Lower lobe of right lung (tissue), 2 donors: ENCODE data around the gene SUN3. TPM values are rescaled to one million over a fixed set of nuclear protein-coding genes. Genes with fewer than 3 reads are reported as not detected.

Experiments
- ATAC-seq, 2 donors: fragments of 200-7000 bp; cut with Tn5 transposase; one replicate each; pipeline ENCODE4 v1.9.1; 2020 to 2022; ENCODE audit warnings: mild to moderate bottlenecking in 2 of 2, moderate library complexity in 2 of 2
- DNase-seq: peaks from one replicate; pipeline ENCODE4 v3.0.0-alpha.2; 2020
- H3K27ac ChIP-seq: fragments of 200-600 bp; one replicate; pipeline ENCODE4 v1.8.0; 2022
- H3K27me3 ChIP-seq: fragments of 200-600 bp; one replicate; pipeline ENCODE4 v1.8.0; 2022; ENCODE audit warnings: low read depth
- H3K36me3 ChIP-seq: fragments of 200-600 bp; one replicate; pipeline ENCODE4 v1.8.0; 2022; ENCODE audit warnings: mild to moderate bottlenecking
- H3K4me1 ChIP-seq: fragments of 200-600 bp; one replicate; pipeline ENCODE4 v1.8.0; 2022
- H3K4me3 ChIP-seq: fragments of 200-600 bp; one replicate; pipeline ENCODE4 v1.8.0; 2022; ENCODE audit warnings: mild to moderate bottlenecking
- H3K9me3 ChIP-seq: fragments of 200-600 bp; one replicate; pipeline ENCODE4 v1.8.0; 2022
- intact Hi-C: fragments of 100-400 bp; cut with DNase I; formaldehyde crosslinking; loops from one replicate; pipeline ENCODE4 v1.11.0; 2022
- total RNA-seq: library from RNA; stranded (reverse); fragmentation: NEBNext Ultra II Directional; extraction: Animal tissue kit (Norgen Biotek cat#: 25700); gene quantifications from one replicate; pipeline ENCODE4 v1.2.1, GENCODE V29; 2021
- TF ChIP-seq, protein P1 (sequence below): fragments of 200-600 bp; IDR thresholded peaks from one replicate; pipeline ENCODE4 v1.8.0; 2022; ENCODE audit warnings: antibody characterized with exemption, mild to moderate bottlenecking
- donor health status: DM: no; HTN: yes; CAD: no; lungs with severe emphysema.

Gene SUN3
- total RNA-seq, 1 donor from 2014 or later, result not detected

DNA sequence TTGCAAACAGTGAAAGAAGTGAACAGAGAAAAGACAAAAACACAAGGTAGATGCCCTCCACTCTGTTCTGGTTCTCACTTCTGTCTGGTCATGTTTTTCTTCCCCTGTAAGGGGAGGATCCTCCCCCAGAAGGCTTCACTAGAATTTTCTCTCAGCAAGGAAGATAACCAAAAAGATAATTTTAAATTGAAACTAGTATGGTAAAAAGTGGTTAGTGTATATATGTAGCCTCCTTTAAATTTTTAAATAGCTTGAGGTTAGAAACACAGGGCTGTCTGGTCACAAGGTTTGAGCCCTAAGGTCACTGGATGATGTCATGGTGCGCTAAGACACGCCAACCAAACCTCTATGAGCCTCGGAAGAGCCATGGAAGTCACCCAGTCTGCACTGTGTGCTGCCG, 75.1 kb downstream of the SUN3 start:
- TF ChIP-seq, protein P1, sequence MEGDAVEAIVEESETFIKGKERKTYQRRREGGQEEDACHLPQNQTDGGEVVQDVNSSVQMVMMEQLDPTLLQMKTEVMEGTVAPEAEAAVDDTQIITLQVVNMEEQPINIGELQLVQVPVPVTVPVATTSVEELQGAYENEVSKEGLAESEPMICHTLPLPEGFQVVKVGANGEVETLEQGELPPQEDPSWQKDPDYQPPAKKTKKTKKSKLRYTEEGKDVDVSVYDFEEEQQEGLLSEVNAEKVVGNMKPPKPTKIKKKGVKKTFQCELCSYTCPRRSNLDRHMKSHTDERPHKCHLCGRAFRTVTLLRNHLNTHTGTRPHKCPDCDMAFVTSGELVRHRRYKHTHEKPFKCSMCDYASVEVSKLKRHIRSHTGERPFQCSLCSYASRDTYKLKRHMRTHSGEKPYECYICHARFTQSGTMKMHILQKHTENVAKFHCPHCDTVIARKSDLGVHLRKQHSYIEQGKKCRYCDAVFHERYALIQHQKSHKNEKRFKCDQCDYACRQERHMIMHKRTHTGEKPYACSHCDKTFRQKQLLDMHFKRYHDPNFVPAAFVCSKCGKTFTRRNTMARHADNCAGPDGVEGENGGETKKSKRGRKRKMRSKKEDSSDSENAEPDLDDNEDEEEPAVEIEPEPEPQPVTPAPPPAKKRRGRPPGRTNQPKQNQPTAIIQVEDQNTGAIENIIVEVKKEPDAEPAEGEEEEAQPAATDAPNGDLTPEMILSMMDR, result no peak

DNA sequence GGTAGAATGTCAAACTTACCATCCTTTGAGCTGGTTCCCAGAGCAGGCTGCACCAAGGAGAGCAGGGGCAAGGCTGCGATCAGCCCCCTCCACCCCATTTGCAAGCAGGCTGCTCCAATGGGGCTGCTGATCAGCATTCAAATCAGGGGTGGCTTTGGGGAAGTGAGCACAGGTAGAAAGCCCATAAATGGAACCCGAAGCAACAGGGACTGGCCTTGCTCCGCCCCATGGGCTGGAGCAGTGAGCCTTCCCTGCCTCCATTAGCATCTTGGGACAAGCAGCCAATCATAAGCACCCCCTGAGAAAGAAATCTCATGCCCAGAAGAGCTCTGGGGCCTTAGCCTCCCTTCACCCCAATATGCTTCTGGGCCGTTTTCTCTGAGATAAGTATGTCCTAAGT, 76.7 kb downstream of the SUN3 start:
- Histone ChIP-seq H3K4me3 (no peak overlapping the region), H3K27me3 (no peaks in the 10 kb centered on the region), H3K9me3 (no peaks in the 10 kb centered on the region), H3K4me1 (peaks cover 17% of the 10 kb centered on the region), H3K27ac (no peak overlapping the region), H3K36me3 (peaks cover 30% of the 10 kb centered on the region)
- ATAC-seq (no peak), DNase-seq (no peak)
- intact Hi-C loops, result no loop called here
- TF ChIP-seq, protein P1, result no peak

More for the DNA sequence above, 75.1 kb downstream of the SUN3 start:
- no peak overlapping the region for H3K4me3 ChIP-seq
- H3K9me3 ChIP-seq, result no peaks in the 10 kb centered on the region
- peaks cover 17% of the 10 kb centered on the region for H3K4me1 ChIP-seq
- H3K27ac ChIP-seq, result no peak overlapping the region
- ATAC-seq (no peak), DNase-seq (no peak)
- H3K27me3 ChIP-seq, result no peaks in the 10 kb centered on the region
- intact Hi-C loops, result no loop called here
- peaks cover 33% of the 10 kb centered on the region for H3K36me3 ChIP-seq

DNA sequence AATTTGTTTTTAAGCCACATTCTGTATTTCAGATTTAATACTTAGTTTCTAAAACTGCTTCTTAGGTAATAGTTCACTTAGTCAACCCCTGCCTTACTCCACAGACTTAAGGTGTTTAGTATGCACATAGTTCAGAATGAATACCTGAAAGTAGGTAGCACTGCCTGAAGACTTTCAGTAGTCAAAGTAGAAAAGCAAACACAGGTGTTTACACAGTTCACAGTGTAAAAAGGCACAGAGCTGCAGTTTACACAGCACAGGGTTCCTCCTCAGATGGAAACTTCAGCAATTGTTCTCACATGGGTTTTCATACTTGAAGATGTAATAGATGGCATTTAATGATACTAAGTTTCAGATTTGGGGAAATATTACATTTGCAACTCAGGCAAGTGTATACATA, 77.5 kb downstream of the SUN3 start:
- peaks cover 17% of the 10 kb centered on the region for H3K4me1 ChIP-seq
- H3K36me3 ChIP-seq, result peaks cover 22% of the 10 kb centered on the region
- H3K27me3 ChIP-seq, result no peaks in the 10 kb centered on the region
- no peak overlapping the region for H3K4me3 ChIP-seq
- no peaks in the 10 kb centered on the region for H3K9me3 ChIP-seq
- TF ChIP-seq, protein P1, result no peak
- DNase-seq (no peak), ATAC-seq (peak; percentile 77 to 89)
- intact Hi-C loops, result no loop called here
- H3K27ac ChIP-seq, result peak overlapping the region; percentile 39

DNA sequence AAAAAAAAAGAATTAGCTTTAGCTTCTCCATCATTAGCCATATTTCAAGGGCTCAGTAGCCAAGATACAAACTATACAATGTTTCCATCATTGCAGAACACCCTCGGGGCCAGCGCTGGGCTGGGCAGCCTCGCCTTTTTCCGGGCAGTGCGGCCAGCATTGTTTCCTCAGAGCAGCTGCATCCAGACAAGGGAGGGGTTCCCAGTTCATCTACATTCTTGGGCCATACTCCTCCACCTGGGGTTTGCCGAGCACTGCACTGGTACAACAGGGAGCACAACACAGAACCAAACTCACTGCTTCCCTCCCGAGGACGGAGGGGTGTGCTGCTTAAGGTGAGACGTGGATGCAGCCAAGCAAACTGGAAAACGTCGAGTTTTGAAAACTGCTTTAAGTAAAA, 78.2 kb downstream of the SUN3 start:
- ATAC-seq, result peak; percentile 64 to 79
- H3K9me3 ChIP-seq, result no peaks in the 10 kb centered on the region
- TF ChIP-seq, protein P1, result no peak
- peaks cover 15% of the 10 kb centered on the region for H3K36me3 ChIP-seq
- peak overlapping the region; percentile 39 for H3K27ac ChIP-seq
- intact Hi-C loops, result no loop called here
- DNase-seq, result no peak
- peaks cover 17% of the 10 kb centered on the region for H3K4me1 ChIP-seq
- H3K27me3 ChIP-seq, result no peaks in the 10 kb centered on the region
- no peak overlapping the region for H3K4me3 ChIP-seq

DNA sequence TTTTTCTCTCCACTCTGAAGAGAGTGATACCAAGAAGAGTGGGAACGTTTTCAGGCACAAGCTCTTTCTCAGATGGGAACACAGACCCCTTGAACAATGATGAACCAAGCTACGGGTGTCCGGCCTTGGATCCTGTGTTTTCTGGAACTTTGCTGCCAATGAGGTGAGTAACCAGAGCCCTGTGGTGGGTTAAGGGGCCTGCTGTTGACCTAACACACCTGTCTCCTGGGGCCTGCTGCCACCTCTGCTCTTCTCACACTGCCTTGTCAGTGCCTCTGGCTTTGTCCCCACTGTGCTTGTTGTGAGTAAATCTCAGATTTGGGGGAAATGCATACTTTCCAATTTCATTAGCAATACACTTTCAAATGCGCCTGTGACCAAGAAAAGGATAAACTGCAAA, 79.2 kb downstream of the SUN3 start:
- Histone ChIP-seq H3K9me3 (no peaks in the 10 kb centered on the region), H3K27me3 (no peaks in the 10 kb centered on the region), H3K4me3 (no peak overlapping the region), H3K27ac (peak overlapping the region; percentile 39), H3K36me3 (peaks cover 9% of the 10 kb centered on the region), H3K4me1 (peaks cover 19% of the 10 kb centered on the region)
- ATAC-seq, result no peak
- TF ChIP-seq, protein P1, result no peak
- intact Hi-C loops, result no loop called here
- no peak for DNase-seq
